SU-DHL-6 (cell line): Measurements from ENCODE around the gene NFKBIZ.
A peak's percentile ranks its signal among the peaks of the same experiment; 100 is the strongest.
"Not testable (repeated sequence)": the region's sequence is repeated elsewhere in the genome, so short reads cannot be mapped to it uniquely, and the experiment has no call there.

Experiments used
- H2AFZ ChIP-seq: fragments of 200-600 bp; sonication (generic); 2 replicates; pipeline ENCODE4 v1.6.1; 2014; ENCODE audit warnings: low read depth, mild to moderate bottlenecking, moderate library complexity, mixed read lengths, antibody characterized with exemption, low read length; ENCODE audit not compliant: severe bottlenecking
- H3F3A ChIP-seq: fragments of 200-600 bp; shearing (Covaris generic); 2 replicates; pipeline ENCODE4 v1.6.0; 2016; ENCODE audit warnings: antibody characterized with exemption, mild to moderate bottlenecking; ENCODE audit not compliant: insufficient read depth
- H3K27ac ChIP-seq: fragments of 200-600 bp; sonication (generic); 2 replicates; pipeline ENCODE4 v1.5.1; 2016; ENCODE audit warnings: low read depth, mild to moderate bottlenecking, low read length, moderate library complexity, mixed read lengths
- H3K27me3 ChIP-seq: fragments of 200-600 bp; sonication (generic), shearing (Covaris generic); 2 replicates; pipeline ENCODE4 v1.6.0; 2014; ENCODE audit warnings: mild to moderate bottlenecking, low read length
- H3K36me3 ChIP-seq: fragments of 200-600 bp; sonication (generic); 2 replicates; pipeline ENCODE4 v1.6.1; 2014; ENCODE audit warnings: mild to moderate bottlenecking, low read length, mixed read lengths
- H3K4me2 ChIP-seq: fragments of 300-600, 200-600 bp; shearing (Covaris generic), sonication (generic); 2 replicates; pipeline ENCODE4 v1.6.0; 2014; ENCODE audit warnings: low read length, low read depth, mild to moderate bottlenecking; ENCODE audit not compliant: poor library complexity, severe bottlenecking
- H3K4me3 ChIP-seq: fragments of 200-600 bp; sonication (generic); 2 replicates; pipeline ENCODE4 v1.5.1; 2014; ENCODE audit warnings: antibody characterized with exemption, low read length, mild to moderate bottlenecking, mixed read lengths; ENCODE audit not compliant: insufficient read depth, poor library complexity, severe bottlenecking
- H3K79me2 ChIP-seq: fragments of 200-600 bp; sonication (generic); 2 replicates; pipeline ENCODE4 v1.6.1; 2014; ENCODE audit warnings: mild to moderate bottlenecking, low read length, moderate library complexity; ENCODE audit not compliant: insufficient read depth
- H3K9ac ChIP-seq: fragments of 200-600 bp; sonication (generic); 2 replicates; pipeline ENCODE4 v1.7.0; 2014; ENCODE audit warnings: mild to moderate bottlenecking, low read length
- H3K9me2 ChIP-seq: fragments of 200-600 bp; sonication (generic); replicated peaks from 2 replicates; pipeline ENCODE4 v1.6.1; 2014; ENCODE audit warnings: low read length; ENCODE audit not compliant: insufficient read depth
- H3K9me3 ChIP-seq: fragments of 200-600 bp; sonication (generic); 2 replicates; pipeline ENCODE4 v1.6.1; 2014; ENCODE audit warnings: low read length, mixed read lengths; ENCODE audit not compliant: insufficient read depth
- H4K20me1 ChIP-seq: fragments of 200-600 bp; sonication (generic); 2 replicates; pipeline ENCODE4 v1.6.1; 2014; ENCODE audit warnings: low read depth, mild to moderate bottlenecking, antibody characterized with exemption, low read length, moderate library complexity, mixed read lengths
- EZH2phosphoT487 ChIP-seq: fragments of 200-600 bp; sonication (generic), shearing (Covaris generic); conservative IDR thresholded peaks from 2 replicates; pipeline ENCODE4 v1.6.1; 2018; ENCODE audit warnings: mild to moderate bottlenecking, antibody characterized with exemption, low read length, moderate library complexity, mixed read lengths
- TF ChIP-seq, protein P1 (sequence below): fragments of 200-600 bp; sonication (generic); IDR thresholded peaks from one replicate; pipeline ENCODE4 v1.5.1; 2017; ENCODE audit warnings: antibody characterized with exemption, mild to moderate bottlenecking, low read length, moderate library complexity; ENCODE audit not compliant: insufficient read depth, poor library complexity, severe bottlenecking

Gene NFKBIZ

GRCh38 chr3:101900736-101901135 lies 51.4 kb downstream of the NFKBIZ start:
- H3K4me2 ChIP-seq = peak overlapping the region; percentile 2
- H3K79me2 ChIP-seq = no peaks in the 10 kb centered on the region
- no peaks in the 10 kb centered on the region for H3K9me2 ChIP-seq
- peak overlapping the region; percentile 34 for H2AFZ ChIP-seq
- TF ChIP-seq, protein P1, sequence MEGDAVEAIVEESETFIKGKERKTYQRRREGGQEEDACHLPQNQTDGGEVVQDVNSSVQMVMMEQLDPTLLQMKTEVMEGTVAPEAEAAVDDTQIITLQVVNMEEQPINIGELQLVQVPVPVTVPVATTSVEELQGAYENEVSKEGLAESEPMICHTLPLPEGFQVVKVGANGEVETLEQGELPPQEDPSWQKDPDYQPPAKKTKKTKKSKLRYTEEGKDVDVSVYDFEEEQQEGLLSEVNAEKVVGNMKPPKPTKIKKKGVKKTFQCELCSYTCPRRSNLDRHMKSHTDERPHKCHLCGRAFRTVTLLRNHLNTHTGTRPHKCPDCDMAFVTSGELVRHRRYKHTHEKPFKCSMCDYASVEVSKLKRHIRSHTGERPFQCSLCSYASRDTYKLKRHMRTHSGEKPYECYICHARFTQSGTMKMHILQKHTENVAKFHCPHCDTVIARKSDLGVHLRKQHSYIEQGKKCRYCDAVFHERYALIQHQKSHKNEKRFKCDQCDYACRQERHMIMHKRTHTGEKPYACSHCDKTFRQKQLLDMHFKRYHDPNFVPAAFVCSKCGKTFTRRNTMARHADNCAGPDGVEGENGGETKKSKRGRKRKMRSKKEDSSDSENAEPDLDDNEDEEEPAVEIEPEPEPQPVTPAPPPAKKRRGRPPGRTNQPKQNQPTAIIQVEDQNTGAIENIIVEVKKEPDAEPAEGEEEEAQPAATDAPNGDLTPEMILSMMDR = no peak
- TF ChIP-seq EZH2phosphoT487 = no peak
- H3F3A ChIP-seq = peaks cover 14% of the 10 kb centered on the region
- no peaks in the 10 kb centered on the region for H4K20me1 ChIP-seq
- H3K27me3 ChIP-seq = no peaks in the 10 kb centered on the region
- H3K36me3 ChIP-seq = no peaks in the 10 kb centered on the region
- no peak overlapping the region for H3K9ac ChIP-seq
- no peak overlapping the region for H3K4me3 ChIP-seq
- H3K27ac ChIP-seq = peak overlapping the region; percentile 95
- H3K9me3 ChIP-seq = peaks cover 5% of the 10 kb centered on the region; the same call in 1 of the 2 replicates

DNA sequence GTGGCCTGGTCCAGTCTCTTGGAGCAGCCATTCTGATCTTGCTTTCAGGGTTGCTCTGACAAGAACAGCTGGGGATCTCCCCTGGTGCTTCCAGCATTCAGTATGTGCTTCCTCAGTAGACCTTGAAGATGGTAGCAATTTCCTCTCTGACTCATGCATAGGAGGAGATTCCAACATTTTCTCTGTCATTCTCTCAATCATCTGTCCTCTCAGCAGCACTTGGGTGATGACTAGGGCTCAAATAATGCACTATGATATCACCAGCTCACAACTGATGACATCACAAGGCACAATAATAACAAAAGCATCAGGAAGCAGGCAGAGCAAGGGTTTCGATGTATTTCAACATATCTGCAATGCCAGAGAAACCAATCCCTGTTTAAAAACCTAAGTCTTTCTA lies 52.7 kb downstream of the NFKBIZ start:
- Histone ChIP-seq H3K4me3 (no peak overlapping the region), H3K9me2 (no peaks in the 10 kb centered on the region), H3K36me3 (no peaks in the 10 kb centered on the region), H3K9me3 (peaks cover 4% of the 10 kb centered on the region; the same call in 1 of the 2 replicates), H4K20me1 (no peaks in the 10 kb centered on the region), H3K4me2 (no peak overlapping the region), H2AFZ (no peak overlapping the region), H3K27me3 (no peaks in the 10 kb centered on the region), H3K79me2 (no peaks in the 10 kb centered on the region), H3K9ac (no peak overlapping the region), H3F3A (peaks cover 14% of the 10 kb centered on the region), H3K27ac (peak overlapping the region; percentile 95; the same call in 1 of the 2 replicates)
- TF ChIP-seq EZH2phosphoT487 = no peak
- TF ChIP-seq, protein P1 = no peak

GRCh38 chr3:101903451-101903871 lies 54.1 kb downstream of the NFKBIZ start:
- H3K4me3 ChIP-seq = no peak overlapping the region
- H4K20me1 ChIP-seq = no peaks in the 10 kb centered on the region
- no peak overlapping the region for H3K9ac ChIP-seq
- no peaks in the 10 kb centered on the region for H3K27me3 ChIP-seq
- peaks cover 10% of the 10 kb centered on the region for H3F3A ChIP-seq
- no peak overlapping the region for H3K4me2 ChIP-seq
- H2AFZ ChIP-seq = no peak overlapping the region
- no peaks in the 10 kb centered on the region for H3K9me3 ChIP-seq
- H3K27ac ChIP-seq = no peak overlapping the region
- H3K79me2 ChIP-seq = no peaks in the 10 kb centered on the region
- H3K9me2 ChIP-seq = no peaks in the 10 kb centered on the region
- no peak for TF ChIP-seq EZH2phosphoT487
- TF ChIP-seq, protein P1 = no peak
- H3K36me3 ChIP-seq = no peaks in the 10 kb centered on the region

GRCh38 chr3:101905573-101905972 lies 56.3 kb downstream of the NFKBIZ start:
- H3K4me3 ChIP-seq, H3K9me2 ChIP-seq, H2AFZ ChIP-seq, H3K9me3 ChIP-seq, H4K20me1 ChIP-seq, H3K27ac ChIP-seq, H3K36me3 ChIP-seq, H3K4me2 ChIP-seq, H3F3A ChIP-seq, H3K9ac ChIP-seq, H3K79me2 ChIP-seq, H3K27me3 ChIP-seq: not testable (repeated sequence)
